Measurements from ENCODE around the gene DDX47. TPM values are rescaled to one million over a fixed set of nuclear protein-coding genes. Genes with fewer than 3 reads are reported as not detected.
A peak's percentile ranks its signal among the peaks of the same experiment; 100 is the strongest.

DDX47 gene
- total and polyA plus RNA-seq, 7 donors = 39.6 to 69.5 (median 50.4) TPM

DNA sequence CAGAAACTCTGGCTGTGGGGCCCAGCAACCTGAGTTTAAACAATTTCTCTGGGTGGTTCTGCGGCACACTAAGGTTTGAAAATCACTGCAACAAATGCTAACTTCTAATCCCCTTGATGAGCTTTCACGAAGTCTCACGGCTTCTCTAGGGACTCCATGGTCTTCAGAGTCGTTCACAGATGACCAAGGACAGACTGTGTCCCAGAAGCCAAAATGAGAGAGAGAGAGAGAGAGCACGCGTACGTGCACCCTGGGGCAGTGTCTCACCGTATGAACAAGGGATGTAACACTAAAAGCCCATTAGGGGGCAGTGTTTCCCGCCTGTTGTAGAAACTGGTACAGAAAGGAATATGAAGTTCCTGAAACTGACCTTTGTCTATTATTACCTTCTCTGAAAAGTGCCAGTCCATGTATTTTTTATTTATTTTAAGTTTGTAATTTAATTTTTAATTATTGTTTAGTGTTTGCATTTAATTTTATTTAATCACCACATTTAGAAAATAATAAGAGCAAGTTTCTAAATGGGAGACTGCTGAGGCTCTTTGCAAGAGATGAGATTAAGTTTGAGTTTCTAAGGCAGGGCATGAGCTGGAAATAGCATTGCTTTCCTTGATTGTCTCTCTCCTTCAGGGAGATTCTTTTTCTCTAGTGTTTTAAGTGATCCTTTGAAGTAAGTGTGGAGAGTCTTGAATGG, 24.3 kb upstream of the DDX47 start:
- intact Hi-C loops (cut with DNase I) = loop anchor here (5.0 kb wide), 3 partner anchors 72 to 1578 kb away; partner anchors contain the start of genes ATF7IP (in 1 of the 2) and CDKN1B (in 1 of the 2)
- H3K9me3 ChIP-seq = no peaks in the 10 kb centered on the region
- H3K27ac ChIP-seq = peak overlapping the region; percentile 95
- DNase-seq (peak; percentile 34 to 65), ATAC-seq (peak; percentile 47 to 66 (median 64))
- H3K27me3 ChIP-seq (ENCODE audit: insufficient read depth in 3 of 3, low read length in 2 of 3) = no peaks in the 10 kb centered on the region
- H3K4me1 ChIP-seq = peaks cover 24% of the 10 kb centered on the region
- no peaks in the 10 kb centered on the region for H3K36me3 ChIP-seq (ENCODE audit: insufficient read depth in 1 of 2, low read depth in 1 of 2)
- peak; percentile 84 for TF ChIP-seq CTCF (IDR thresholded peaks at IDR 0.05)
- 13 to 18% (median 17%) methylated on average over 9 of the region's 9 CpGs for WGBS, 3 donors
- H3K4me3 ChIP-seq = peak overlapping the region; percentile 92

GRCh38 chr12:12790956-12791355, 22.2 kb upstream of the DDX47 start:
- no peak overlapping the region for H3K4me3 ChIP-seq
- WGBS, 3 donors = 59 to 72% (median 66%) methylated on average over 4 of the region's 4 CpGs

DNA sequence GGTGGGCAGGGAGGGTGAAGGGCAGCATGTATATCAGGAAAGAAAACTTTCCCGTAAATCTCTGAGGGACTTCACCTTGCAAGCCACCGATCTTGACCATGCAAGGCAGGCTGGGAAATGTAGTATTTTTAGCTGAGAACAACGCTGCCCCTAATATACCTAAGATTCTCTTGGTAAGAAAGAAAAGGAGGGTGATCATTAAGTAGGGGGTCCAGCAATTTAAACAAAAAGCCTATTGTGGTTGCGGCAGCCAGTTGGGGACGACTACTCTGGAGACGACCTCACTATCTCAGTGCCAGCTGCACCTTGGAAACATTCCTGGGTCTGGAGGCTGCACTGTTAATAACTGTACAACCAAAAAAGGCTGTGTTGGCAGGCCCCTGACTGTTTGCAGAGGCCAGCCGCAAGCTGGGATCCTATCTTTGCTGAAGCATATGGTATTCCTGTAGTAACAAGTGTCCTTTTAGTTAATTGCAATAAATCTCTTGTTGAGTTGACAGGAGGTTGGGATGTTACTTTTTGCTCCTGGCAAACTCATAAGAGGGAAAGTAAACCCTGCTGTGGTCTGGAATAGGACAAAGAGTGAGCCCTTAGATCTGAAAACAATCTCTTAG, 21.3 kb upstream of the DDX47 start:
- H3K9me3 ChIP-seq = no peaks in the 10 kb centered on the region
- DNase-seq = no peak
- TF ChIP-seq CTCF (IDR thresholded peaks at IDR 0.05) = no peak
- peaks cover 20% of the 10 kb centered on the region for H3K4me1 ChIP-seq
- no peaks in the 10 kb centered on the region for H3K27me3 ChIP-seq (ENCODE audit: insufficient read depth in 3 of 3, low read length in 2 of 3)
- H3K36me3 ChIP-seq (ENCODE audit: insufficient read depth in 1 of 2, low read depth in 1 of 2) = no peaks in the 10 kb centered on the region
- intact Hi-C loops (cut with DNase I) = loop anchor here in 1 of 2 donors (10.0 kb wide), 1 partner anchor 193 kb away; no protein-coding TSS in a partner anchor
- H3K4me3 ChIP-seq = peak overlapping the region; percentile 60
- no peak for ATAC-seq
- 4 to 9% (median 8%) methylated on average over 7 of the region's 7 CpGs for WGBS, 3 donors
- H3K27ac ChIP-seq = peak overlapping the region; percentile 41

More at GRCh38 chr12:12790956-12791355, 22.2 kb upstream of the DDX47 start:
- Histone ChIP-seq H3K36me3 (ENCODE audit: insufficient read depth in 1 of 2, low read depth in 1 of 2) (no peaks in the 10 kb centered on the region), H3K27me3 (ENCODE audit: insufficient read depth in 3 of 3, low read length in 2 of 3) (no peaks in the 10 kb centered on the region), H3K4me1 (peaks cover 24% of the 10 kb centered on the region), H3K9me3 (no peaks in the 10 kb centered on the region), H3K27ac (no peak overlapping the region)
- intact Hi-C loops (cut with DNase I) = loop anchor here in 1 of 2 donors (10.0 kb wide), 1 partner anchor 194 kb away; no protein-coding TSS in a partner anchor
- DNase-seq (no peak), ATAC-seq (no peak)
- TF ChIP-seq CTCF (IDR thresholded peaks at IDR 0.05) = no peak

GRCh38 chr12:12792421-12792820, 20.7 kb upstream of the DDX47 start:
- Histone ChIP-seq H3K27me3 (ENCODE audit: insufficient read depth in 3 of 3, low read length in 2 of 3) (no peaks in the 10 kb centered on the region), H3K4me1 (peaks cover 20% of the 10 kb centered on the region), H3K36me3 (ENCODE audit: insufficient read depth in 1 of 2, low read depth in 1 of 2) (no peaks in the 10 kb centered on the region), H3K9me3 (no peaks in the 10 kb centered on the region), H3K27ac (no peak overlapping the region), H3K4me3 (peak overlapping the region; percentile 60)
- WGBS, 3 donors = 34 to 49% (median 46%) methylated on average over 6 of the region's 6 CpGs
- ATAC-seq (no peak), DNase-seq (no peak)
- TF ChIP-seq CTCF (IDR thresholded peaks at IDR 0.05) = no peak
- intact Hi-C loops (cut with DNase I) = loop anchor here in 1 of 2 donors (10.0 kb wide), 1 partner anchor 192 kb away; no protein-coding TSS in a partner anchor

All from psoas muscle (tissue), 8 donors.